Measurements from ENCODE around the gene POLD3. TPM values are rescaled to one million over a fixed set of nuclear protein-coding genes. Genes with fewer than 3 reads are reported as not detected.

Gene POLD3
- total and polyA plus RNA-seq, 2 of the 8 experiments (the other 6 are each of a cell fraction or from before 2014, with no cell fraction given): 18.1 to 29.3 TPM

- FAIRE-seq: no peak
- no peak overlapping the region for H4K5ac ChIP-seq (ENCODE audit: insufficient read length, low read depth, low read length)
- H3K4ac ChIP-seq (replicated peaks; ENCODE audit: insufficient read length, low read depth, low read length): no peak overlapping the region
- H3K14ac ChIP-seq (ENCODE audit: insufficient read length): no peak overlapping the region
- peaks cover 0 to 3% of the 10 kb centered on the region in 2 experiments for H4K20me1 ChIP-seq (replicated peaks in 1 of 2; ENCODE audit: control insufficient read depth in 1 of 2, insufficient read depth in 2 of 2, low read length in 2 of 2)
- no peaks in the 10 kb centered on the region for H3K79me2 ChIP-seq (ENCODE audit: control insufficient read depth in 1 of 2, insufficient read depth in 2 of 2, low read length in 2 of 2)
- H4K8ac ChIP-seq (ENCODE audit: extremely low read depth, insufficient read depth, low read length): no peak overlapping the region
- H2AFZ ChIP-seq (ENCODE audit: low read length): no peak overlapping the region; the same call in 1 of the 2 replicates
- H2BK120ac ChIP-seq (replicated peaks; ENCODE audit: low read depth, low read length): no peak overlapping the region
- peaks cover 0 to 2% (median 0%) of the 10 kb centered on the region in 4 experiments; a peak in 2 of 7 replicates for H3K4me1 ChIP-seq (replicated peaks in 1 of 4; ENCODE audit: control insufficient read depth in 3 of 4, insufficient read depth in 4 of 4, low read length in 3 of 4)
- peaks cover 14 to 17% of the 10 kb centered on the region in 2 experiments; a peak in 3 of 4 replicates for H3K9me3 ChIP-seq (ENCODE audit: insufficient read depth in 2 of 2, low read depth in 1 of 2, low read length in 1 of 2)
- POLR2A ChIA-PET (ENCODE audit: partially characterized antibody): no interaction called here
- no peak overlapping the region for H3K23ac ChIP-seq (ENCODE audit: insufficient read length)
- no peak overlapping the region for H3K56ac ChIP-seq (replicated peaks; ENCODE audit: insufficient read length, low read depth, low read length)
- H3K27ac ChIP-seq (ENCODE audit: low read depth, low read length): no peak overlapping the region
- no peak overlapping the region for H3K4me2 ChIP-seq (ENCODE audit: insufficient read depth in 1 of 2, low read depth in 2 of 2, low read length in 2 of 2)
- H2BK20ac ChIP-seq (ENCODE audit: low read length): no peak overlapping the region
- no peaks in the 10 kb centered on the region for H3K79me1 ChIP-seq (ENCODE audit: low read depth, low read length)
- DNase-seq (ENCODE audit: low read depth in 1 of 2, low spot score in 2 of 2): no peak
- H4K91ac ChIP-seq (replicated peaks; ENCODE audit: insufficient read length, low read length): no peak overlapping the region
- no peak overlapping the region for H3K4me3 ChIP-seq (ENCODE audit: extremely low read depth in 1 of 4, insufficient read depth in 2 of 4, low read depth in 3 of 4, low read length in 4 of 4)
- H3K27me3 ChIP-seq (replicated peaks in 1 of 4; ENCODE audit: control insufficient read depth in 3 of 4, extremely low read depth in 1 of 4, insufficient read depth in 3 of 4, low read length in 3 of 4): no peaks in the 10 kb centered on the region
- no peak overlapping the region for H2BK15ac ChIP-seq (ENCODE audit: low read length)
- H2AK5ac ChIP-seq (ENCODE audit: low read depth, low read length): no peak overlapping the region
- WGBS, 2 experiments (ENCODE audit: extremely low coverage in 1 of 2, insufficient coverage in 1 of 2, insufficient read length in 1 of 2, insufficient replicate concordance in 2 of 2, low coverage in 1 of 2, low lambda C conversion rate in 2 of 2, missing lambda C conversion rate in 1 of 2): 82% methylated on average over 5 of the region's 5 CpGs; no CpG with 5 or more reads in 1 of the 2 experiments
- H2BK12ac ChIP-seq (ENCODE audit: low read depth, low read length): no peak overlapping the region
- H3K23me2 ChIP-seq (ENCODE audit: low read depth, low read length): no peaks in the 10 kb centered on the region
- H3K18ac ChIP-seq (ENCODE audit: extremely low read depth, low read length): no peak overlapping the region
- H3K36me3 ChIP-seq (ENCODE audit: control insufficient read depth in 2 of 4, insufficient read depth in 4 of 4, low read length in 3 of 4): no peaks in the 10 kb centered on the region
- CTCF ChIA-PET (ENCODE audit: partially characterized antibody): interaction anchor here (0.6 to 2.8 kb wide), 2 partner anchors 11 to 79 kb away, joined by 3 to 7 read pairs; no protein-coding TSS in a partner anchor
- no peak overlapping the region for H3K9ac ChIP-seq (replicated peaks in 1 of 4; ENCODE audit: extremely low read depth in 1 of 4, low read depth in 3 of 4, low read length in 3 of 4)
- H2BK5ac ChIP-seq (ENCODE audit: low read depth, low read length): no peak overlapping the region
- no peak for TF ChIP-seq POU5F1 (IDR thresholded peaks at IDR 0.05; ENCODE audit: low read depth, low read length)
- TF ChIP-seq PHF8 (conservative IDR thresholded peaks at IDR 0.05; ENCODE audit: low read depth, low read length): no peak
- TF ChIP-seq FOSL1 (IDR thresholded peaks at IDR 0.05; ENCODE audit: insufficient read depth, low read depth, low read length): no peak
- no peak for TF ChIP-seq EP300 (IDR thresholded peaks at IDR 0.05; ENCODE audit: borderline replicate concordance in 1 of 2, low read depth in 2 of 2, low read length in 2 of 2)
These were observed 45.6 kb upstream of the POLD3 start for GRCh38 chr11:74546752-74547151.
